OCI-LY3 (cell line): ENCODE results near the gene NDUFB3.

Experiments
- H2AFZ ChIP-seq: fragments of 200-600, 300-600 bp; shearing (Covaris generic); 2 replicates; pipeline ENCODE4 v1.6.0; 2014; ENCODE audit warnings: antibody characterized with exemption, low read depth, low read length
- H3K27ac ChIP-seq: fragments of 200-600, 300-600 bp; sonication (generic); 2 replicates; pipeline ENCODE4 v1.5.1; 2014; ENCODE audit warnings: mild to moderate bottlenecking, low read length, moderate library complexity, mixed read lengths
- H3K27me3 ChIP-seq: fragments of 200-600, 300-600 bp; sonication (generic); 2 replicates; pipeline ENCODE4 v1.6.1; 2014; ENCODE audit warnings: low read depth, low read length, mixed read lengths
- H3K36me3 ChIP-seq: fragments of 200-600, 300-600 bp; sonication (generic); replicated peaks from 2 replicates; pipeline ENCODE3; 2014; ENCODE audit warnings: low read depth, low read length, mixed read lengths
- H3K4me1 ChIP-seq: fragments of 300-600, 200-600 bp; sonication (generic); 2 replicates; pipeline ENCODE4 v1.6.1; 2014; ENCODE audit warnings: low read length, mixed read lengths
- H3K4me2 ChIP-seq: fragments of 200-600, 300-600 bp; sonication (generic); 2 replicates; pipeline ENCODE4 v1.6.1; 2014; ENCODE audit warnings: low read length, mixed read lengths
- H3K4me3 ChIP-seq: fragments of 300-600, 200-600 bp; sonication (generic); 2 replicates; pipeline ENCODE4 v1.5.1; 2014; ENCODE audit warnings: antibody characterized with exemption, mild to moderate bottlenecking, low read length, moderate library complexity
- H3K79me2 ChIP-seq: fragments of 300-600, 200-600 bp; shearing (Covaris generic); 2 replicates; pipeline ENCODE4 v1.6.1; 2014; ENCODE audit warnings: mild to moderate bottlenecking, low read length, mixed read lengths
- H3K9ac ChIP-seq: fragments of 300-600, 200-600 bp; shearing (Covaris generic); 2 replicates; pipeline ENCODE4 v1.6.0; 2014; ENCODE audit warnings: mild to moderate bottlenecking, low read length, moderate library complexity
- H3K9me3 ChIP-seq: fragments of 200-600, 300-600 bp; shearing (Covaris generic); 2 replicates; pipeline ENCODE4 v1.6.1; 2014; ENCODE audit warnings: low read length, mixed read lengths; ENCODE audit not compliant: insufficient read depth
- H4K20me1 ChIP-seq: fragments of 200-600, 300-600 bp; sonication (generic); 2 replicates; pipeline ENCODE4 v1.6.1; 2016; ENCODE audit warnings: low read length, mixed read lengths; ENCODE audit not compliant: insufficient read depth
- CTCF ChIP-seq: fragments of 200-600, 300-600 bp; sonication (generic); IDR thresholded peaks from 2 replicates; pipeline ENCODE4 v1.5.1; 2014; ENCODE audit warnings: antibody characterized with exemption, low read length, low read depth
- EZH2phosphoT487 ChIP-seq: fragments of 200-600 bp; shearing (Covaris generic); IDR thresholded peaks from 2 replicates; pipeline ENCODE4 v1.6.1; 2018; ENCODE audit warnings: antibody characterized with exemption, mixed run types, low read depth

Gene NDUFB3

DNA sequence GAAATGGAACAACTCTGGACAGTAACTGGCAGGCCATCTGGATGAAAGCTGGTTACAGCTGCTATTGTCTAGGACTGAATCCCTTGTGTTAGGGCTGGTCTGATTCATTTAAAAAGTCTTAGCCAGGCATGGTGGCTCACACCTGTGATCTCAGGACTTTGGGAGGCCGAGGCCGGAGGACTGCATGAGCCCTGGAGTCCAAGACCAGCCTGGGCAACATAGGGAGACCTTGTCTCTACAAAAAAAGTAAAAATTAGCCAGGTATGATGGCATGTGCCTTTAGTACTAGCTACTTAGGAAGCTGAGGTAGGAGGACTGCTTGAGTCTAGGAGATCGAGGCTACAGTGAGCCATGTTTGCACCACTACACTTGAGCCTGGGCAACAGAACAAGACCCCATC lies 28.7 kb downstream of the NDUFB3 start:
- H3K4me3 ChIP-seq: no peak overlapping the region
- H2AFZ ChIP-seq: no peak overlapping the region
- H3K4me2 ChIP-seq: no peak overlapping the region
- no peak overlapping the region for H3K9ac ChIP-seq
- no peak overlapping the region for H3K27ac ChIP-seq
- no peaks in the 10 kb centered on the region for H4K20me1 ChIP-seq
- no peaks in the 10 kb centered on the region for H3K36me3 ChIP-seq
- peaks cover 11% of the 10 kb centered on the region for H3K4me1 ChIP-seq
- TF ChIP-seq EZH2phosphoT487: no peak
- TF ChIP-seq CTCF: no peak
- H3K27me3 ChIP-seq: no peaks in the 10 kb centered on the region
- H3K79me2 ChIP-seq: no peaks in the 10 kb centered on the region
- H3K9me3 ChIP-seq: no peaks in the 10 kb centered on the region

GRCh38 chr2:201105759-201106158 lies 34.0 kb downstream of the NDUFB3 start:
- Histone ChIP-seq H3K27me3 (no peaks in the 10 kb centered on the region), H3K27ac (no peak overlapping the region), H3K4me2 (no peak overlapping the region), H4K20me1 (no peaks in the 10 kb centered on the region), H3K4me1 (peaks cover 11% of the 10 kb centered on the region), H2AFZ (no peak overlapping the region), H3K9ac (no peak overlapping the region), H3K9me3 (no peaks in the 10 kb centered on the region), H3K4me3 (no peak overlapping the region), H3K36me3 (no peaks in the 10 kb centered on the region), H3K79me2 (no peaks in the 10 kb centered on the region)
- TF ChIP-seq CTCF: no peak
- TF ChIP-seq EZH2phosphoT487: no peak

GRCh38 chr2:201107624-201108023 lies 35.8 kb downstream of the NDUFB3 start:
- no peak for TF ChIP-seq EZH2phosphoT487
- no peak for TF ChIP-seq CTCF
- no peak overlapping the region for H3K4me2 ChIP-seq
- H3K79me2 ChIP-seq: no peaks in the 10 kb centered on the region
- H3K9ac ChIP-seq: no peak overlapping the region
- H3K27me3 ChIP-seq: no peaks in the 10 kb centered on the region
- H4K20me1 ChIP-seq: no peaks in the 10 kb centered on the region
- H3K9me3 ChIP-seq: no peaks in the 10 kb centered on the region
- peaks cover 1% of the 10 kb centered on the region for H3K4me1 ChIP-seq
- H3K27ac ChIP-seq: no peak overlapping the region
- H2AFZ ChIP-seq: no peak overlapping the region
- no peaks in the 10 kb centered on the region for H3K36me3 ChIP-seq
- H3K4me3 ChIP-seq: no peak overlapping the region

DNA sequence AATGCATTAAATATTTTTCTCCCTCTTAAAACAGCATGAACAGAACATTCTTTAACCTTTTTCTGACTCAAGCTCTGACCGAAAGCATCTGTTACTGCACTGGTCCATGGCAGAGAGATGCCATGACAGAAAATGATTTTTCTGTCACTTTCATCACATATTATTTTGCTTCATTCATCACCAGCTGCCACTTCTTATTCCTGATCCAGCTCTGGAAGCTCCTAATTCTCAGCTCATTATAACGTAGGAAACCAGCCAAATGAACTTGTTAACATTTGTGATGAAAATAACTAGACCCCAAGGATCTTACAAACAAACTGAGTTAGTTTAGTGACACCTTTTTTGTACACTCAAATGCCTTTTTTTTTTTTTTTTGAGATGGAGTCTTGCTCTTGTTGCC lies 36.5 kb downstream of the NDUFB3 start:
- TF ChIP-seq CTCF (no peak), EZH2phosphoT487 (no peak)

More for the DNA sequence above, 36.5 kb downstream of the NDUFB3 start:
- Histone ChIP-seq H2AFZ (no peak overlapping the region), H3K79me2 (no peaks in the 10 kb centered on the region), H4K20me1 (no peaks in the 10 kb centered on the region), H3K36me3 (no peaks in the 10 kb centered on the region), H3K4me2 (no peak overlapping the region), H3K4me1 (no peaks in the 10 kb centered on the region), H3K4me3 (no peak overlapping the region), H3K27ac (no peak overlapping the region), H3K9ac (no peak overlapping the region), H3K27me3 (no peaks in the 10 kb centered on the region), H3K9me3 (no peaks in the 10 kb centered on the region)
